Right atrium auricular region (tissue), 2 donors: ENCODE results near the gene NUB1. TPM values are rescaled to one million over a fixed set of nuclear protein-coding genes. Genes with fewer than 3 reads are reported as not detected.

Source experiments
- DNase-seq: peaks from one replicate; pipeline ENCODE4 v3.0.0-alpha.2; 2019; ENCODE audit warnings: low spot score
- H3K27ac ChIP-seq, 2 donors: fragments of 200-600 bp; sonication (generic); 1 replicate in 1 of 2; 2 replicates in 1 of 2; pipeline ENCODE4 v1.5.1; 2016 to 2019
- H3K27me3 ChIP-seq, 2 donors: fragments of 200-600 bp; sonication (generic); one replicate each; pipeline versions ENCODE4 v1.5.1 to v1.6.0; 2017 to 2019
- H3K36me3 ChIP-seq: fragments of 200-600 bp; sonication (generic); one replicate; pipeline ENCODE4 v1.5.1; 2016
- H3K4me1 ChIP-seq, 2 donors: fragments of 200-600 bp; sonication (generic); one replicate each; pipeline versions ENCODE4 v1.5.1 to v1.6.0; 2017 to 2019
- H3K4me3 ChIP-seq, 2 donors: fragments of 200-600 bp; sonication (generic); 1 replicate in 1 of 2; 2 replicates in 1 of 2; pipeline ENCODE4 v1.5.1; 2017 to 2019; ENCODE audit warnings: mild to moderate bottlenecking in 1 of 2, moderate library complexity in 1 of 2
- H3K9me3 ChIP-seq, 2 donors: fragments of 200-600 bp; sonication (generic); one replicate each; pipeline ENCODE4 v1.5.1; 2019
- CTCF ChIP-seq, 2 donors: fragments of 200-600 bp; sonication (generic); IDR thresholded peaks; one replicate each; pipeline ENCODE4 v1.5.1; 2019; ENCODE audit warnings: antibody characterized with exemption in 2 of 2
- total RNA-seq, 2 donors: library from RNA; depleted of rRNA; stranded (reverse); fragments of >200 nt; gene quantifications; one replicate each; pipeline ENCODE4 v1.1.0, GENCODE V29; 2016

NUB1 gene
- total RNA-seq, 2 donors from 2014 or later: 33.5 to 39.6 TPM

- Histone ChIP-seq H3K27ac (no peak overlapping the region), H3K36me3 (no peaks in the 10 kb centered on the region), H3K27me3 (no peaks in the 10 kb centered on the region), H3K4me3 (no peak overlapping the region), H3K4me1 (no peaks in the 10 kb centered on the region), H3K9me3 (no peaks in the 10 kb centered on the region)
- no peak for TF ChIP-seq CTCF (IDR thresholded peaks at IDR 0.05)
- no peak for DNase-seq
Measured at GRCh38 chr7:151394076-151395035, 52.7 kb downstream of the NUB1 start.

GRCh38 chr7:151395036-151395367 is 53.4 kb downstream of the NUB1 start:
- Histone ChIP-seq H3K27ac (no peak overlapping the region), H3K4me1 (no peaks in the 10 kb centered on the region), H3K9me3 (no peaks in the 10 kb centered on the region), H3K4me3 (no peak overlapping the region), H3K36me3 (no peaks in the 10 kb centered on the region), H3K27me3 (no peaks in the 10 kb centered on the region)
- TF ChIP-seq CTCF (IDR thresholded peaks at IDR 0.05): no peak
- DNase-seq: no peak

GRCh38 chr7:151396328-151396970 is 54.8 kb downstream of the NUB1 start:
- no peak for DNase-seq
- H3K4me3 ChIP-seq: no peak overlapping the region
- TF ChIP-seq CTCF (IDR thresholded peaks at IDR 0.05): no peak
- no peaks in the 10 kb centered on the region for H3K27me3 ChIP-seq
- no peaks in the 10 kb centered on the region for H3K36me3 ChIP-seq
- no peaks in the 10 kb centered on the region for H3K9me3 ChIP-seq
- H3K27ac ChIP-seq: no peak overlapping the region
- no peaks in the 10 kb centered on the region for H3K4me1 ChIP-seq

GRCh38 chr7:151397026-151397425 is 55.4 kb downstream of the NUB1 start:
- no peak overlapping the region for H3K4me3 ChIP-seq
- DNase-seq: no peak
- no peaks in the 10 kb centered on the region for H3K36me3 ChIP-seq
- H3K4me1 ChIP-seq: no peaks in the 10 kb centered on the region
- TF ChIP-seq CTCF (IDR thresholded peaks at IDR 0.05): no peak
- H3K27ac ChIP-seq: no peak overlapping the region
- H3K9me3 ChIP-seq: no peaks in the 10 kb centered on the region
- no peaks in the 10 kb centered on the region for H3K27me3 ChIP-seq

- DNase-seq: no peak
- H3K4me3 ChIP-seq: no peak overlapping the region
- H3K27me3 ChIP-seq: no peaks in the 10 kb centered on the region
- H3K36me3 ChIP-seq: no peaks in the 10 kb centered on the region
- no peaks in the 10 kb centered on the region for H3K9me3 ChIP-seq
- H3K4me1 ChIP-seq: no peaks in the 10 kb centered on the region
- TF ChIP-seq CTCF (IDR thresholded peaks at IDR 0.05): no peak
- no peak overlapping the region for H3K27ac ChIP-seq
Measured at GRCh38 chr7:151398446-151399304, 57.1 kb downstream of the NUB1 start.
